ENCODE results near the gene CROCC2. TPM values are rescaled to one million over a fixed set of nuclear protein-coding genes. Genes with fewer than 3 reads are reported as not detected.

CROCC2 gene
- polyA plus RNA-seq, 2 of the 4 experiments (the other 2 are of a cell fraction) = not detected

DNA sequence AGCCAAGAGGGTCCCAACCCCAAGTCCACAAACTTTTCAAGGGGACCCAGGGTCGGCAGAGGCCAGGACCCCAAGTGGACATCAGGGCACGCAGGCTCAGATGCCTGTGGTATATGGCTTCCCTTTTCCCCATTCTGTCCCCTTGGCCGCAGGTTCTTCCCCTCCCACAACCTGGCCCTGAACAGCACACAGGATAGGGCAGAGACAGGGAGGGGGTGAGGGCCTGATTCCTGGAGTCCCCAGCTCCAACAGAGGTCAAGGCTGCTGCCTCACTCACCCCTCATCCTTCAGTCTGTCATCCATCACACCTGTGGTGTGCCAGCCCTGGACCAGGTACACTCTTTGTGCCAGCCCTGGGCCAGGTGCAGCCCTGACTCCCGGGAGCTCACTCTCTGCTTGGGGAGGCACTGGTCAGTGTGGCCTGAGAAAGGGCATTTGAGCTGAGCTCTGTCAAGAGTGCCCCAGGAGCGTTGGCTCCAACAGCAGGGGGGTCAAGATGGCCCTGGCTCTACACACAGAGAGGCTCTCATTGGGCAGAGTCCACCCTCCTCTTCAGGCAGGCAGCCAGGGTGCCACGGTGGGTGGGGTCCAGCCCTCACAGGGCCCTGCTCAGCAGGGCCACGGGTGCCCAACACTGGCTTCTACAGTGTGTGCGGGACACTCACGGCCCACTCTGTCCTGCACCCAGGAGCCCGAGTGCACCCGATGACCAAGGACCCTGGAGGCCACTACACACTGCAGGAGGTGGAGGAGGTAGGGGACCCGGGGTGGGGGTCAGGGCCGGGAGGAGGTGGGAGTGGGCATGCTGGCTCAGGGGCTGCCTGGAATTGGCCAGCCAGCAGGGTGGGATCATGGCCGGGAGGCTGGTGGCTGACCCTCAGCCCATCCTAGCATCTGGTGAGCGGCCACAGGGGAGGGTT, 35.9 kb upstream of the CROCC2 start:
- DNase-seq (ENCODE audit: low read depth in 1 of 2, low spot score in 1 of 2) (no peak), FAIRE-seq (no peak), ATAC-seq (no peak)
- CTCF ChIA-PET = interaction anchor here (0.7 to 5.7 kb wide), 3 partner anchors 10 to 19 kb away, joined by 3 to 24 read pairs (median 5); no protein-coding TSS in a partner anchor
- H3K27ac ChIP-seq = no peak overlapping the region
- no peak overlapping the region for H3K4me3 ChIP-seq
- H3K4me2 ChIP-seq = no peak overlapping the region
- 54% methylated on average over 6 of the region's 15 CpGs for WGBS (ENCODE audit: missing lambda C conversion rate)
- no peak for TF ChIP-seq MAZ (IDR thresholded peaks at IDR 0.05; ENCODE audit: borderline replicate concordance, low read depth, low read length)
- no peak for TF ChIP-seq GATA3 (IDR thresholded peaks at IDR 0.05; ENCODE audit: borderline replicate concordance)
- no peak for TF ChIP-seq NFE2L2 (conservative IDR thresholded peaks at IDR 0.05; ENCODE audit: low read length)
- no peak for TF ChIP-seq RFX5 (IDR thresholded peaks at IDR 0.05)
- TF ChIP-seq, protein P1, sequence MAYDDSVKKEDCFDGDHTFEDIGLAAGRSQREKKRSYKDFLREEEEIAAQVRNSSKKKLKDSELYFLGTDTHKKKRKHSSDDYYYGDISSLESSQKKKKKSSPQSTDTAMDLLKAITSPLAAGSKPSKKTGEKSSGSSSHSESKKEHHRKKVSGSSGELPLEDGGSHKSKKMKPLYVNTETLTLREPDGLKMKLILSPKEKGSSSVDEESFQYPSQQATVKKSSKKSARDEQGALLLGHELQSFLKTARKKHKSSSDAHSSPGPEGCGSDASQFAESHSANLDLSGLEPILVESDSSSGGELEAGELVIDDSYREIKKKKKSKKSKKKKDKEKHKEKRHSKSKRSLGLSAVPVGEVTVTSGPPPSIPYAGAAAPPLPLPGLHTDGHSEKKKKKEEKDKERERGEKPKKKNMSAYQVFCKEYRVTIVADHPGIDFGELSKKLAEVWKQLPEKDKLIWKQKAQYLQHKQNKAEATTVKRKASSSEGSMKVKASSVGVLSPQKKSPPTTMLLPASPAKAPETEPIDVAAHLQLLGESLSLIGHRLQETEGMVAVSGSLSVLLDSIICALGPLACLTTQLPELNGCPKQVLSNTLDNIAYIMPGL (CRISPR knock-in tag; IDR thresholded peaks at IDR 0.05; ENCODE audit: borderline replicate concordance) = no peak
- TF ChIP-seq POLR2A (IDR thresholded peaks at IDR 0.05; ENCODE audit: low read length) = no peak
- TF ChIP-seq, protein P2, sequence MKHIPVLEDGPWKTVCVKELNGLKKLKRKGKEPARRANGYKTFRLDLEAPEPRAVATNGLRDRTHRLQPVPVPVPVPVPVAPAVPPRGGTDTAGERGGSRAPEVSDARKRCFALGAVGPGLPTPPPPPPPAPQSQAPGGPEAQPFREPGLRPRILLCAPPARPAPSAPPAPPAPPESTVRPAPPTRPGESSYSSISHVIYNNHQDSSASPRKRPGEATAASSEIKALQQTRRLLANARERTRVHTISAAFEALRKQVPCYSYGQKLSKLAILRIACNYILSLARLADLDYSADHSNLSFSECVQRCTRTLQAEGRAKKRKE (CRISPR knock-in tag; IDR thresholded peaks at IDR 0.05; ENCODE audit: low read depth) = no peak
- no peak for TF ChIP-seq RARB (CRISPR knock-in tag; IDR thresholded peaks at IDR 0.05)
- TF ChIP-seq MYC (IDR thresholded peaks at IDR 0.05; ENCODE audit: borderline replicate concordance, low read length) = no peak
- no peak for TF ChIP-seq ESRRA (IDR thresholded peaks at IDR 0.05; ENCODE audit: borderline replicate concordance, low read length)
- TF ChIP-seq MAFK (IDR thresholded peaks at IDR 0.05; ENCODE audit: partially characterized antibody) = no peak
- TF ChIP-seq, protein P3, sequence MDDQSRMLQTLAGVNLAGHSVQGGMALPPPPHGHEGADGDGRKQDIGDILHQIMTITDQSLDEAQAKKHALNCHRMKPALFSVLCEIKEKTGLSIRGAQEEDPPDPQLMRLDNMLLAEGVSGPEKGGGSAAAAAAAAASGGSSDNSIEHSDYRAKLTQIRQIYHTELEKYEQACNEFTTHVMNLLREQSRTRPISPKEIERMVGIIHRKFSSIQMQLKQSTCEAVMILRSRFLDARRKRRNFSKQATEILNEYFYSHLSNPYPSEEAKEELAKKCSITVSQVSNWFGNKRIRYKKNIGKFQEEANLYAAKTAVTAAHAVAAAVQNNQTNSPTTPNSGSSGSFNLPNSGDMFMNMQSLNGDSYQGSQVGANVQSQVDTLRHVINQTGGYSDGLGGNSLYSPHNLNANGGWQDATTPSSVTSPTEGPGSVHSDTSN (IDR thresholded peaks at IDR 0.05) = no peak
- H3K4me1 ChIP-seq = no peaks in the 10 kb centered on the region
- H3K9me3 ChIP-seq = no peaks in the 10 kb centered on the region
- POLR2A ChIA-PET = no interaction called here

DNA sequence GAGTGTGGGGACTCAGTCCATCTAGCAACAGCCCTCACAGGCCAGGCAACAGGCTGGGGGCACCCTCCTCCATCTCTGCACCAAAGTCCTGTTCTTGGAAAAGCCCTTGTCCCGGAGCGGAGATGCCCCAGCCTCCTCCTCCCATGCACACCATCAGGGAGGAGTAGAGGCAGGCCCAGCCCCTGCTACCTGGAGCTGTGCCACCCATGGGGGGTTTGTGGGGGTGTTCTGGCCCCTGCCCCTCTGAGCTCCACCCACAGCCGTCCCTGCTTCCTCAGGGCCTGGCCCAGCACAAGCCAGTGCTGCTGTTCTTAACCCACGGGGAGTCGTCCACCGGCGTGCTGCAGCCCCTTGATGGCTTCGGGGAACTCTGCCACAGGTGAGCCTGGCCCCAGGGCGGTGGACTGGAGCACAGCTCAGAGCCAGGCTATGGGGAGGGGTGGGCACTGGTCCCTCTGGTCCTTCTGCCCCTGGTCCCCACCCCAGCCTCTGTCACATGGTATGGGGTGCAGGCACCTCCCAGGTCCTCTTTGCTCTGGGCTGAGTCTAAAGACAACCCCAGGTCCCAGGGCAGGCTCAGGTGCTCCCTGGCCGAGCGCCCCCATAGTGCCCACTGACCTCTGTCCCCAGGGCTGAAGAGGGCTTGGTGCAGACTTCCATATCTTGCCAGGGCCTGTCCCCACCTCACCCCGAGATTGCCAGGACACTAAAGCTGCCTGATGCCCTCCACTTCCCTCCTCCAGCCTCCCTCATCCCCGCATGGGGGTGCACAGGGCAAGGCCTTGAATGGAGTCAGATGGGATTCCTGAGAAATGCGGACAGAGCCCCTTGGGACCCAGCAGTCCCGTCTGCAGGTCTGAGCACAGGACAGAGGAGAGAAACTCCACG, 34.8 kb upstream of the CROCC2 start:
- CTCF ChIA-PET = interaction anchor here (1.0 kb wide), 1 partner anchor 10 kb away, joined by 3 read pairs; no protein-coding TSS in a partner anchor
- Histone ChIP-seq H3K4me3 (no peak overlapping the region), H3K4me1 (no peaks in the 10 kb centered on the region), H3K9me3 (no peaks in the 10 kb centered on the region), H3K27ac (no peak overlapping the region), H3K4me2 (no peak overlapping the region)
- DNase-seq (ENCODE audit: low read depth in 1 of 2, low spot score in 1 of 2) = no peak
- FAIRE-seq = no peak
- TF ChIP-seq CEBPB (IDR thresholded peaks at IDR 0.05) (no peak), NFE2L2 (conservative IDR thresholded peaks at IDR 0.05; ENCODE audit: low read length) (no peak)
- 72% methylated on average over 9 of the region's 16 CpGs for WGBS (ENCODE audit: missing lambda C conversion rate)
- POLR2A ChIA-PET = no interaction called here
- no peak for ATAC-seq

DNA sequence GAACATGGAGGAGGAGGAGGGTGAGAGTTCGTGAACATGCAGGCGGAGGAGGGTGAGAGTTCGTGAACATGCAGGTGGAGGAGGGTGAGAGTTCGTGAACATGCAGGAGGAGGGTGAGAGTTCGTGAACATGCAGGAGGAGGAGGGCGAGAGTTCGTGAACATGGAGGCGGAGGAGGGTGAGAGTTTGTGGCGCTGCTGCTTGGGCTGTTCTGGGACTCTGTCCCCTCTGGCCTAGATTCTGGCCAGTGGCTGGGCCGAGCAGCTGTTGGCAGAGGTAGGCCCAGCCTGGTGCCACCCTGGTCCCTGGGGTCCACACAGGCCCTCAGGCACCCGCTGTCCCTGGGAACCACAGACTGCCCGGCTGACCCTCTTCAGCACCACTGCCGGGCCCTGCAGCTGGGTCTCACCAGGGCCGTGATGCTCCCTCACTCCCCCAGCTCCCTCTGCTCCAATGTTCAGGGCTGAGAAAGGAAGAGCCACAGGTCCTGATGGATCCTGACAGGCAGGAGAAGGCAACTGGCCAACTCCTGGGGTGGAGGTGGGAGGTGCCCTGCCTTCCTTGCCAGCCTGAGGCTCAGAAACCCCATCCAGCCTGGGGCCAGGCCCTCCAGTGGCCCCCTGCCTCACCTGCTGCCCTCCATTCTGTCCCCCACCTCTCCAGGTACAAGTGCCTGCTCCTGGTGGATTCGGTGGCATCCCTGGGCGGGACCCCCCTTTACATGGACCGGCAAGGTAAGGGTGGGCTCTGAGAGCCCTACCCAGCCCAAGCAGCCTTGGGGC, 33.6 kb upstream of the CROCC2 start:
- CTCF ChIA-PET = no interaction called here
- 76% methylated on average over 11 of the region's 17 CpGs for WGBS (ENCODE audit: missing lambda C conversion rate)

More for the DNA sequence above, 33.6 kb upstream of the CROCC2 start:
- POLR2A ChIA-PET = no interaction called here
- FAIRE-seq = peak; percentile 59
- ATAC-seq = peak; percentile 17 to 21; a peak in 5 of 6 replicates
- no peaks in the 10 kb centered on the region for H3K9me3 ChIP-seq
- no peak for DNase-seq (ENCODE audit: low read depth in 1 of 2, low spot score in 1 of 2)
- H3K4me2 ChIP-seq = no peak overlapping the region
- no peak overlapping the region for H3K27ac ChIP-seq
- no peak overlapping the region for H3K4me3 ChIP-seq
- TF ChIP-seq, protein P4, sequence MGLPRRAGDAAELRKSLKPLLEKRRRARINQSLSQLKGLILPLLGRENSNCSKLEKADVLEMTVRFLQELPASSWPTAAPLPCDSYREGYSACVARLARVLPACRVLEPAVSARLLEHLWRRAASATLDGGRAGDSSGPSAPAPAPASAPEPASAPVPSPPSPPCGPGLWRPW (IDR thresholded peaks at IDR 0.05) = no peak
- TF ChIP-seq HOXB13 (CRISPR knock-in tag; IDR thresholded peaks at IDR 0.05; ENCODE audit: low read depth) (no peak), EHMT2 (IDR thresholded peaks at IDR 0.05; ENCODE audit: low read depth) (no peak), TP53 (CRISPR knock-in tag; IDR thresholded peaks at IDR 0.05) (no peak), MAZ (IDR thresholded peaks at IDR 0.05; ENCODE audit: borderline replicate concordance, low read depth, low read length) (no peak), ZNF302 (CRISPR knock-in tag; IDR thresholded peaks at IDR 0.05) (no peak), ESRRA (IDR thresholded peaks at IDR 0.05; ENCODE audit: borderline replicate concordance, low read length) (no peak), TFCP2L1 (CRISPR knock-in tag; IDR thresholded peaks at IDR 0.05) (no peak), ZC3H11A (IDR thresholded peaks at IDR 0.05) (no peak)
- TF ChIP-seq, protein P5, sequence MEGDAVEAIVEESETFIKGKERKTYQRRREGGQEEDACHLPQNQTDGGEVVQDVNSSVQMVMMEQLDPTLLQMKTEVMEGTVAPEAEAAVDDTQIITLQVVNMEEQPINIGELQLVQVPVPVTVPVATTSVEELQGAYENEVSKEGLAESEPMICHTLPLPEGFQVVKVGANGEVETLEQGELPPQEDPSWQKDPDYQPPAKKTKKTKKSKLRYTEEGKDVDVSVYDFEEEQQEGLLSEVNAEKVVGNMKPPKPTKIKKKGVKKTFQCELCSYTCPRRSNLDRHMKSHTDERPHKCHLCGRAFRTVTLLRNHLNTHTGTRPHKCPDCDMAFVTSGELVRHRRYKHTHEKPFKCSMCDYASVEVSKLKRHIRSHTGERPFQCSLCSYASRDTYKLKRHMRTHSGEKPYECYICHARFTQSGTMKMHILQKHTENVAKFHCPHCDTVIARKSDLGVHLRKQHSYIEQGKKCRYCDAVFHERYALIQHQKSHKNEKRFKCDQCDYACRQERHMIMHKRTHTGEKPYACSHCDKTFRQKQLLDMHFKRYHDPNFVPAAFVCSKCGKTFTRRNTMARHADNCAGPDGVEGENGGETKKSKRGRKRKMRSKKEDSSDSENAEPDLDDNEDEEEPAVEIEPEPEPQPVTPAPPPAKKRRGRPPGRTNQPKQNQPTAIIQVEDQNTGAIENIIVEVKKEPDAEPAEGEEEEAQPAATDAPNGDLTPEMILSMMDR (IDR thresholded peaks at IDR 0.05) = no peak
- no peaks in the 10 kb centered on the region for H3K4me1 ChIP-seq
